ENCODE measurements around the gene PPFIBP2.

DNA sequence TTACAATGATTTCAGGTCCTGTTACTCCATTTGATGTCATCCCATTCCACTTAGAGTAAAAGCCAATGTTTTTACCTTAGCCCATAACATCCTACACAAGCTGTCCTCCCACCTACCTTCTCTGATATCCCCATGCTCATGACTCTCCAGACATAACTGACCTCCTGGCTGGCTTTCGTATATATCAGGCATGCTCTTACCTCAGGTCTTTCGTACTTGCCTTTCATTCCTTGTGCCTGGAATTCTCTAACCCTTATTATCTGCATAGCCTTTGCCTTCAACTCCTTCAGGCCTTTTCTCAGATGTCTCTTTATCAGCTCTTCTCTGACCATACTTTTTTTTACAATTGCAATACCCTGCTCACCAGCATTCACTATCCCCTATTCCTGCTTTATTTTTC is 169.8 kb downstream of the PPFIBP2 start:
- TF ChIP-seq, protein P1, sequence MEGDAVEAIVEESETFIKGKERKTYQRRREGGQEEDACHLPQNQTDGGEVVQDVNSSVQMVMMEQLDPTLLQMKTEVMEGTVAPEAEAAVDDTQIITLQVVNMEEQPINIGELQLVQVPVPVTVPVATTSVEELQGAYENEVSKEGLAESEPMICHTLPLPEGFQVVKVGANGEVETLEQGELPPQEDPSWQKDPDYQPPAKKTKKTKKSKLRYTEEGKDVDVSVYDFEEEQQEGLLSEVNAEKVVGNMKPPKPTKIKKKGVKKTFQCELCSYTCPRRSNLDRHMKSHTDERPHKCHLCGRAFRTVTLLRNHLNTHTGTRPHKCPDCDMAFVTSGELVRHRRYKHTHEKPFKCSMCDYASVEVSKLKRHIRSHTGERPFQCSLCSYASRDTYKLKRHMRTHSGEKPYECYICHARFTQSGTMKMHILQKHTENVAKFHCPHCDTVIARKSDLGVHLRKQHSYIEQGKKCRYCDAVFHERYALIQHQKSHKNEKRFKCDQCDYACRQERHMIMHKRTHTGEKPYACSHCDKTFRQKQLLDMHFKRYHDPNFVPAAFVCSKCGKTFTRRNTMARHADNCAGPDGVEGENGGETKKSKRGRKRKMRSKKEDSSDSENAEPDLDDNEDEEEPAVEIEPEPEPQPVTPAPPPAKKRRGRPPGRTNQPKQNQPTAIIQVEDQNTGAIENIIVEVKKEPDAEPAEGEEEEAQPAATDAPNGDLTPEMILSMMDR (IDR thresholded peaks at IDR 0.05; ENCODE audit: low read length), result no peak
- TF ChIP-seq EZH2 (optimal IDR thresholded peaks at IDR 0.05; ENCODE audit: low read depth, low read length) (no peak), EZH2phosphoT487 (IDR thresholded peaks at IDR 0.05; ENCODE audit: low read length) (no peak)
